MCF 10A (cell line): ENCODE results near the gene PAX5. TPM values are rescaled to one million over a fixed set of nuclear protein-coding genes. Genes with fewer than 3 reads are reported as not detected.

Experiments used
- BruUV-seq: library from RNA; stranded (reverse); fragments of 400-500 nt; replicated peaks from 2 replicates; lab custom pipeline; 2021; lab: Mats Ljungman, UMichigan
- CTCF ChIA-PET: fragments of 300-600 bp; sonication (Branson Sonifier 250); formaldehyde crosslinking; extraction: SDS; loops from one replicate; lab custom pipeline; 2021; ENCODE audit warnings: antibody characterized with exemption, inconsistent platforms; lab: Yijun Ruan, JAX
- POLR2A ChIA-PET: fragments of 300-600, 350-650 bp; sonication (Branson Sonifier 250); formaldehyde crosslinking; extraction: SDS; loops from one replicate; lab custom pipeline; 2020; ENCODE audit warnings: antibody characterized with exemption, inconsistent platforms; lab: Yijun Ruan, JAX
- DNase-seq: peaks from one replicate; pipeline ENCODE4 v3.0.0-alpha.2; 2018; ENCODE audit not compliant: unreplicated experiment
- H3K27ac Mint-ChIP-seq: one replicate; pipeline ENCODE4 v1.8.0; 2022; ENCODE audit warnings: mild to moderate bottlenecking, low read depth, mixed read lengths; ENCODE audit not compliant: unreplicated experiment
- H3K27me3 Mint-ChIP-seq: one replicate; pipeline ENCODE4 v1.8.0; 2022; ENCODE audit warnings: mixed read lengths; ENCODE audit not compliant: insufficient read depth, unreplicated experiment
- H3K36me3 Mint-ChIP-seq: one replicate; pipeline ENCODE4 v1.8.0; 2022; ENCODE audit warnings: mild to moderate bottlenecking, moderate library complexity, mixed read lengths; ENCODE audit not compliant: insufficient read depth, unreplicated experiment
- H3K4me1 Mint-ChIP-seq: one replicate; pipeline ENCODE4 v1.8.0; 2022; ENCODE audit warnings: mixed read lengths; ENCODE audit not compliant: insufficient read depth, unreplicated experiment
- H3K4me3 Mint-ChIP-seq: one replicate; pipeline ENCODE4 v1.8.0; 2022; ENCODE audit warnings: mild to moderate bottlenecking, moderate library complexity, mixed read lengths; ENCODE audit not compliant: unreplicated experiment
- H3K9me3 Mint-ChIP-seq: one replicate; pipeline ENCODE4 v1.8.0; 2022; ENCODE audit warnings: mixed read lengths; ENCODE audit not compliant: unreplicated experiment
- intact Hi-C: fragments of 100-400 bp; cut with micrococcal nuclease; formaldehyde crosslinking; loops from 2 replicates; pipeline ENCODE4 v1.14.1; 2022
- total RNA-seq: library from RNA; stranded (reverse); gene quantifications from 2 replicates; pipeline ENCODE4 v1.2.3, GENCODE V29; 2022
- TF ChIP-seq, protein P1 (sequence below): fragments of 200-600 bp; IDR thresholded peaks from one replicate; pipeline ENCODE4 v1.8.0; 2022; ENCODE audit warnings: antibody characterized with exemption, mild to moderate bottlenecking; ENCODE audit not compliant: unreplicated experiment

The PAX5 gene
- total RNA-seq, 1 experiment from 2014 or later = not detected

DNA sequence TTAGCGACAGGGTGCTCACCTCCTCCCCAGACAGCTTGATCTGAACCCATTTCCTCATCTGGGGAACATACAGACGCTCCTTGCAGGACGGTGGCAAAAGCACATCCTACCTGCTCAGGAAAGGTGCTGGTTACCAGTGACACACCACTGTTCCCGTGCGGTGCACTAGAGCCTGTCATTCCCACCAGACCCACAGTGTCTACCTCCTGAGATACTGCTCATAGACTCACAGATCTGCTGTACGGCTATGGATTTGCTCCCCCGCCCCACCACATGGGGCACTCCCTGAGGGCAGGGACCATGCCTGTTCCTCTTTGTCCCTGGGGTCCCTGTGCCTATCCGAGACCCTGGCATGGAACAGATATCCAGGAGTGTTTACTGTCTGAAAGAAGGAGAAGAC is 208.9 kb downstream of the PAX5 start:
- H3K4me3 Mint-ChIP-seq = no peak overlapping the region
- intact Hi-C loops = no loop called here
- no peak overlapping the region for H3K27ac Mint-ChIP-seq
- no peaks in the 10 kb centered on the region for H3K9me3 Mint-ChIP-seq
- H3K36me3 Mint-ChIP-seq = no peaks in the 10 kb centered on the region
- BruUV-seq = no TSS peak
- DNase-seq = no peak
- H3K4me1 Mint-ChIP-seq = no peaks in the 10 kb centered on the region
- ChIA-PET POLR2A (no interaction called here), CTCF (no interaction called here)
- peaks cover 41% of the 10 kb centered on the region for H3K27me3 Mint-ChIP-seq
- TF ChIP-seq, protein P1, sequence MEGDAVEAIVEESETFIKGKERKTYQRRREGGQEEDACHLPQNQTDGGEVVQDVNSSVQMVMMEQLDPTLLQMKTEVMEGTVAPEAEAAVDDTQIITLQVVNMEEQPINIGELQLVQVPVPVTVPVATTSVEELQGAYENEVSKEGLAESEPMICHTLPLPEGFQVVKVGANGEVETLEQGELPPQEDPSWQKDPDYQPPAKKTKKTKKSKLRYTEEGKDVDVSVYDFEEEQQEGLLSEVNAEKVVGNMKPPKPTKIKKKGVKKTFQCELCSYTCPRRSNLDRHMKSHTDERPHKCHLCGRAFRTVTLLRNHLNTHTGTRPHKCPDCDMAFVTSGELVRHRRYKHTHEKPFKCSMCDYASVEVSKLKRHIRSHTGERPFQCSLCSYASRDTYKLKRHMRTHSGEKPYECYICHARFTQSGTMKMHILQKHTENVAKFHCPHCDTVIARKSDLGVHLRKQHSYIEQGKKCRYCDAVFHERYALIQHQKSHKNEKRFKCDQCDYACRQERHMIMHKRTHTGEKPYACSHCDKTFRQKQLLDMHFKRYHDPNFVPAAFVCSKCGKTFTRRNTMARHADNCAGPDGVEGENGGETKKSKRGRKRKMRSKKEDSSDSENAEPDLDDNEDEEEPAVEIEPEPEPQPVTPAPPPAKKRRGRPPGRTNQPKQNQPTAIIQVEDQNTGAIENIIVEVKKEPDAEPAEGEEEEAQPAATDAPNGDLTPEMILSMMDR = no peak

DNA sequence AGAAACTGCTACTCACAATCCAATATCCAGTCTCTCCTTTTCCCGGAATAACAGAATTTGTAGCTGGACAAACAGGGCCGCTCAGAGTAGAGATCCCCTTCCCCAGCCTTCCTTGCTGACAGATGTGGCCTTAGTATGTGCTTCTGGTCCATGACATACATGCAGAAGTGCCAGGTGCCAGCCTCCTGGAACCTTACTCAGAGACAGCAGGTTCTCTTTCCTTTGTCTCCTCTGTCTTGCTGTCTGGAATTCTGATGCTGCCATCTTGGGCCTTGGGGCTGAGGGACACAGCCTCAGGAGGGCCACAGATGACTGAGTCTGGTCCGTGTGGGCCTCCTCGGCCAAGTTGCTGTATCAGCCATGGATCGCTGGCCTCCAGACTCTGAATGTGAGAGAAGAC is 210.1 kb downstream of the PAX5 start:
- CTCF ChIA-PET = interaction anchor here (0.6 kb wide), 1 partner anchor 49 kb away, joined by 3 read pairs; no protein-coding TSS in a partner anchor
- POLR2A ChIA-PET = no interaction called here
- Mint-ChIP-seq H3K9me3 (no peaks in the 10 kb centered on the region), H3K27ac (no peak overlapping the region), H3K36me3 (no peaks in the 10 kb centered on the region), H3K4me3 (no peak overlapping the region), H3K27me3 (peaks cover 53% of the 10 kb centered on the region), H3K4me1 (peaks cover under 1% of the 10 kb centered on the region)
- intact Hi-C loops = no loop called here
- DNase-seq = no peak
- no TSS peak for BruUV-seq
- TF ChIP-seq, protein P1 = no peak

DNA sequence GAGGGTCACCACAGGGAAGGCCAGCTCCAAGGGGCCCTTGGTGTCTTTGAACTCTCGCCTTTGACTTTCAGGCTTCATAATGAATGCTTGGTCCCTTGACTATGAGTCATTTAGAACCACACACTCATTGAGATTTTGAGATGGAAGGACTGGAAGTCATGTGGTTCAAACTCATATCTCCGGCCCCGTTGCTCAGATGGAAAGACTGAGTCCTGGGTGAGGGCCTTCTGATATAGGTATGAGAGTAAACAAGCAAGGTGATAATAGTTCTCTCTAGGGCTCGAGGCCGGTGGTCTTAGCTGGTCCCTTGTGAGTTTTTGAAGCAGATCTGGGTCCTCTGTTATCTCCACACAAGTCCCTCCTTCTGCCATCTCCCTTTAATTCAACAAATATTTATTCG is 210.6 kb downstream of the PAX5 start:
- intact Hi-C loops = no loop called here
- no peaks in the 10 kb centered on the region for H3K36me3 Mint-ChIP-seq
- TF ChIP-seq, protein P1 = no peak
- POLR2A ChIA-PET = no interaction called here
- no peak for DNase-seq
- H3K9me3 Mint-ChIP-seq = no peaks in the 10 kb centered on the region
- no TSS peak for BruUV-seq
- no peak overlapping the region for H3K27ac Mint-ChIP-seq
- peaks cover 5% of the 10 kb centered on the region for H3K4me1 Mint-ChIP-seq
- H3K27me3 Mint-ChIP-seq = peaks cover 58% of the 10 kb centered on the region
- H3K4me3 Mint-ChIP-seq = no peak overlapping the region
- CTCF ChIA-PET = no interaction called here

DNA sequence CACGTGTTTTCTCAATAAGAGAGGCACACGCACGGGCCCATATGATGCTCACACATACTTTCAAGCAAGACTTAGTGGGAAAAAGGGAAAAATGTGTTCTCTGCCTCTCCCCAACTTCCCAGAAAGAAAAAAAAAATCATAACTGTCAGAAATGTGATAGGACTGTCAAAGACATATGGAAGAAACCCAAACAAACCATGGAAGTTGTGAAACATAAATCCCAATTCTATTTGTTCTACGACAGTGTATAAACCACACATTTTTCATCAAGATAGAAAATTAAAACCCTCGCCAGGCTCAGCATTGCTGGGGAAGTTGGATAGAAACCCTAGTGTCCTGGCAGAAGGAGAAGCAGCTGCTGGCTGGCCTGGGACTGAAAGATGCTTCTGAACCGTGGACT is 211.9 kb downstream of the PAX5 start:
- CTCF ChIA-PET = interaction anchor here (1.0 kb wide), 1 partner anchor 50 kb away, joined by 3 read pairs; no protein-coding TSS in a partner anchor
- H3K27me3 Mint-ChIP-seq = peaks cover 71% of the 10 kb centered on the region

More for the DNA sequence above, 211.9 kb downstream of the PAX5 start:
- no peaks in the 10 kb centered on the region for H3K9me3 Mint-ChIP-seq
- H3K36me3 Mint-ChIP-seq = no peaks in the 10 kb centered on the region
- no TSS peak for BruUV-seq
- peaks cover 6% of the 10 kb centered on the region for H3K4me1 Mint-ChIP-seq
- intact Hi-C loops = no loop called here
- DNase-seq = no peak
- H3K27ac Mint-ChIP-seq = no peak overlapping the region
- TF ChIP-seq, protein P1 = no peak
- H3K4me3 Mint-ChIP-seq = no peak overlapping the region
- POLR2A ChIA-PET = no interaction called here
